NB4 (cell line): ENCODE results near the gene CCDC9B.

Experiments
- MYC ChIP-seq: IDR thresholded peaks from 2 replicates; pipeline ENCODE4 v1.6.1; 2011; ENCODE audit warnings: low read depth, low read length
- POLR2A ChIP-seq: IDR thresholded peaks from 2 replicates; pipeline ENCODE4 v1.6.1; 2011; ENCODE audit warnings: mild to moderate bottlenecking; ENCODE audit not compliant: insufficient read length; ENCODE audit errors: extremely low read depth
- TF ChIP-seq, protein P1 (sequence below): IDR thresholded peaks from one replicate; pipeline ENCODE4 v1.5.1; 2012; ENCODE audit warnings: low read depth, low read length
- TF ChIP-seq, protein P2 (sequence below): IDR thresholded peaks from 2 replicates; pipeline ENCODE4 v1.6.1; 2011; ENCODE audit warnings: low read depth, low read length

DNA sequence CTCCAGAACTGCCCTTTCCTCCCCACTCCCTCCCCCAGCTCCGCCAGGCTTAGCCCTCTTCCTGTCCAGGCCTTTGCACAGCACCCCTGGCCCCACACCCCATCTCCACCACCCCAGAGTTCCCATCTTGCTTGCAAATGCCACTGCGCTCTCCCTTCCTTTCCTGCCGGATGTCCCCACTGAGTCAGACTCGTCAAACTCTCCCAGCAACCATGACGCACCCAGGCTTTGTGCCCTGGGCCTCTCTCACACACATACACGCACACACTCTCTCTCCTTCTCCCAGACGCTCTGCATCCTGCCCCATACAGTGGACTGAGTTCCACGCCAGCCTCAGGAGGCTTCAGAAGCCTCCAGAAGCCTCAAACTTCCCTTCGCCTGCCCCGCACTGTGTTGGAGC, 2.8 kb upstream of the CCDC9B start:
- TF ChIP-seq, protein P1, sequence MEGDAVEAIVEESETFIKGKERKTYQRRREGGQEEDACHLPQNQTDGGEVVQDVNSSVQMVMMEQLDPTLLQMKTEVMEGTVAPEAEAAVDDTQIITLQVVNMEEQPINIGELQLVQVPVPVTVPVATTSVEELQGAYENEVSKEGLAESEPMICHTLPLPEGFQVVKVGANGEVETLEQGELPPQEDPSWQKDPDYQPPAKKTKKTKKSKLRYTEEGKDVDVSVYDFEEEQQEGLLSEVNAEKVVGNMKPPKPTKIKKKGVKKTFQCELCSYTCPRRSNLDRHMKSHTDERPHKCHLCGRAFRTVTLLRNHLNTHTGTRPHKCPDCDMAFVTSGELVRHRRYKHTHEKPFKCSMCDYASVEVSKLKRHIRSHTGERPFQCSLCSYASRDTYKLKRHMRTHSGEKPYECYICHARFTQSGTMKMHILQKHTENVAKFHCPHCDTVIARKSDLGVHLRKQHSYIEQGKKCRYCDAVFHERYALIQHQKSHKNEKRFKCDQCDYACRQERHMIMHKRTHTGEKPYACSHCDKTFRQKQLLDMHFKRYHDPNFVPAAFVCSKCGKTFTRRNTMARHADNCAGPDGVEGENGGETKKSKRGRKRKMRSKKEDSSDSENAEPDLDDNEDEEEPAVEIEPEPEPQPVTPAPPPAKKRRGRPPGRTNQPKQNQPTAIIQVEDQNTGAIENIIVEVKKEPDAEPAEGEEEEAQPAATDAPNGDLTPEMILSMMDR, result no peak
- TF ChIP-seq POLR2A, result no peak
- TF ChIP-seq, protein P2, sequence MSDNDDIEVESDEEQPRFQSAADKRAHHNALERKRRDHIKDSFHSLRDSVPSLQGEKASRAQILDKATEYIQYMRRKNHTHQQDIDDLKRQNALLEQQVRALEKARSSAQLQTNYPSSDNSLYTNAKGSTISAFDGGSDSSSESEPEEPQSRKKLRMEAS, result no peak
- no peak for TF ChIP-seq MYC
